B cell (primary cell): ENCODE data around the gene PDCD1LG2.

Experiments used
- EZH2 ChIP-seq: IDR thresholded peaks from 2 replicates; pipeline ENCODE4 v1.6.1; 2012; ENCODE audit warnings: borderline replicate concordance, low read depth, mild to moderate bottlenecking, moderate library complexity, low read length; ENCODE audit not compliant: insufficient read depth, poor library complexity, severe bottlenecking
- TF ChIP-seq, protein P1 (sequence below): fragments of 200-600 bp; IDR thresholded peaks from one replicate; pipeline ENCODE4 v1.8.0; 2022; ENCODE audit warnings: antibody characterized with exemption, mild to moderate bottlenecking

DNA sequence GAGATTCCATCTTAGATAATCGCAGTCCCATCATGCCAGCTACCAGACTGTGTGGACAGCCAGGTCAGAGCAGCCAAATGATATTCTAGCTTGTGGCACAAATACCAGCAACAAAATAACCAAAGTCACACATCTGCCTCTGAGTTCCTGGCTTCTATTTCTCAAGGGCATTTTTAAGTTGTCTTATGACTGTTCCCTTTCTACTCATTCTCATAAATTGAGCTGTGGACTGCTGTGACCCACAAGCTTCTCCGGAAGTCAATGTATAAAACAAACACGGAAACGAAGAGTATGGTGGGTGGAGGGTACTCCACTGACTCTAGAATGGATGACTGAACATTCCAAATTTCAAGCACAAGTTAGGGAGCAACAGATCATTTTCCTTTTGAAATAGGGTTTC lies 43.9 kb downstream of the PDCD1LG2 start:
- TF ChIP-seq, protein P1, sequence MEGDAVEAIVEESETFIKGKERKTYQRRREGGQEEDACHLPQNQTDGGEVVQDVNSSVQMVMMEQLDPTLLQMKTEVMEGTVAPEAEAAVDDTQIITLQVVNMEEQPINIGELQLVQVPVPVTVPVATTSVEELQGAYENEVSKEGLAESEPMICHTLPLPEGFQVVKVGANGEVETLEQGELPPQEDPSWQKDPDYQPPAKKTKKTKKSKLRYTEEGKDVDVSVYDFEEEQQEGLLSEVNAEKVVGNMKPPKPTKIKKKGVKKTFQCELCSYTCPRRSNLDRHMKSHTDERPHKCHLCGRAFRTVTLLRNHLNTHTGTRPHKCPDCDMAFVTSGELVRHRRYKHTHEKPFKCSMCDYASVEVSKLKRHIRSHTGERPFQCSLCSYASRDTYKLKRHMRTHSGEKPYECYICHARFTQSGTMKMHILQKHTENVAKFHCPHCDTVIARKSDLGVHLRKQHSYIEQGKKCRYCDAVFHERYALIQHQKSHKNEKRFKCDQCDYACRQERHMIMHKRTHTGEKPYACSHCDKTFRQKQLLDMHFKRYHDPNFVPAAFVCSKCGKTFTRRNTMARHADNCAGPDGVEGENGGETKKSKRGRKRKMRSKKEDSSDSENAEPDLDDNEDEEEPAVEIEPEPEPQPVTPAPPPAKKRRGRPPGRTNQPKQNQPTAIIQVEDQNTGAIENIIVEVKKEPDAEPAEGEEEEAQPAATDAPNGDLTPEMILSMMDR, result no peak
- no peak for TF ChIP-seq EZH2
